RWPE1 (cell line): Measurements from ENCODE around the gene TMEM235.
A peak's percentile ranks its signal among the peaks of the same experiment; 100 is the strongest.

Experiments
- CTCF ChIA-PET: fragments of 350-600 bp; sonication (Branson Sonifier 250); formaldehyde crosslinking; extraction: SDS; loops from one replicate; lab custom pipeline; 2021; lab: Yijun Ruan, JAX
- POLR2A ChIA-PET: fragments of 400-600 bp; formaldehyde crosslinking; extraction: SDS; loops from one replicate; lab custom pipeline; 2020; ENCODE audit warnings: antibody characterized with exemption; ENCODE audit not compliant: low non-redundant PET; lab: Yijun Ruan, JAX
- DNase-seq: peaks from one replicate; pipeline ENCODE4 v3.0.0; 2012; ENCODE audit warnings: low spot score
- H3K27ac ChIP-seq: fragments of 450-650 bp; 2 replicates; pipeline ENCODE4 v1.5.1; 2017
- CTCF ChIP-seq: fragments of 450-650 bp; conservative IDR thresholded peaks from 2 replicates; pipeline ENCODE4 v1.5.1; 2017; ENCODE audit warnings: low read depth, mild to moderate bottlenecking

TMEM235 gene

GRCh38 chr17:78235885-78236284 lies 4.5 kb downstream of the TMEM235 start:
- ChIA-PET POLR2A (no interaction called here), CTCF (interaction anchor here (1.2 to 1.3 kb wide), 2 partner anchors 15 to 18 kb away, joined by 3 read pairs; no protein-coding TSS in a partner anchor)

GRCh38 chr17:78236362-78237127 lies 5.1 kb downstream of the TMEM235 start:
- no peak overlapping the region for H3K27ac ChIP-seq
- no peak for TF ChIP-seq CTCF
- DNase-seq, result no peak
- ChIA-PET CTCF (interaction anchor here (0.7 to 2.4 kb wide), 4 partner anchors 14 to 98 kb away, joined by 3 to 14 read pairs (median 3); no protein-coding TSS in a partner anchor), POLR2A (no interaction called here)

More at GRCh38 chr17:78235885-78236284, 4.5 kb downstream of the TMEM235 start:
- H3K27ac ChIP-seq, result no peak overlapping the region
- no peak for DNase-seq
- TF ChIP-seq CTCF, result no peak

- POLR2A ChIA-PET, result no interaction called here
Measured at GRCh38 chr17:78237401-78238012, 6.1 kb downstream of the TMEM235 start.

GRCh38 chr17:78238823-78239488 lies 7.5 kb downstream of the TMEM235 start:
- no peak for DNase-seq
- TF ChIP-seq CTCF, result no peak
- ChIA-PET POLR2A (no interaction called here), CTCF (interaction anchor here (2.4 kb wide), 1 partner anchor 12 kb away, joined by 14 read pairs; no protein-coding TSS in a partner anchor)
- H3K27ac ChIP-seq, result no peak overlapping the region

More at GRCh38 chr17:78237401-78238012, 6.1 kb downstream of the TMEM235 start:
- CTCF ChIA-PET, result interaction anchor here (0.7 to 2.4 kb wide), 2 partner anchors 13 to 99 kb away, joined by 3 to 14 read pairs; no protein-coding TSS in a partner anchor
- TF ChIP-seq CTCF, result no peak
- peak overlapping the region; percentile 41 for H3K27ac ChIP-seq
- DNase-seq, result no peak

- POLR2A ChIA-PET, result no interaction called here
- CTCF ChIA-PET, result no interaction called here
- no peak overlapping the region for H3K27ac ChIP-seq
- TF ChIP-seq CTCF, result no peak
- DNase-seq, result no peak
Measured at GRCh38 chr17:78239489-78239931, 8.1 kb downstream of the TMEM235 start.
